Uterus (tissue), 4 donors: ENCODE data around the gene GNE. TPM values are rescaled to one million over a fixed set of nuclear protein-coding genes. Genes with fewer than 3 reads are reported as not detected.
A peak's percentile ranks its signal among the peaks of the same experiment; 100 is the strongest.

Experiments
- DNase-seq, 2 donors: peaks; one replicate each; pipeline ENCODE4 v3.0.0-alpha.2; 2019 to 2020
- H3K27ac ChIP-seq, 2 donors: fragments of 200-600 bp; sonication (generic); 1 replicate in 1 of 2; 2 replicates in 1 of 2; pipeline ENCODE4 v1.5.1; 2016 to 2018
- H3K27me3 ChIP-seq, 2 donors: fragments of 200-600 bp; sonication (generic); one replicate each; pipeline ENCODE4 v1.5.1; 2018 to 2019; ENCODE audit warnings: control low read depth in 1 of 2
- H3K36me3 ChIP-seq, 2 donors: fragments of 200-600 bp; sonication (generic); one replicate each; pipeline ENCODE4 v1.5.1; 2019; ENCODE audit warnings: control low read depth in 1 of 2
- H3K4me1 ChIP-seq, 2 donors: fragments of 200-600 bp; sonication (generic); one replicate each; pipeline ENCODE4 v1.5.1; 2018 to 2019; ENCODE audit warnings: control low read depth in 1 of 2
- H3K4me3 ChIP-seq, 2 donors: fragments of 200-600 bp; sonication (generic); 1 replicate in 1 of 2; 2 replicates in 1 of 2; pipeline ENCODE4 v1.5.1; 2018 to 2019; ENCODE audit warnings: mild to moderate bottlenecking in 1 of 2
- H3K9me3 ChIP-seq, 2 donors: fragments of 200-600 bp; sonication (generic); one replicate each; pipeline ENCODE4 v1.5.1; 2019; ENCODE audit warnings: control low read depth in 1 of 2
- CTCF ChIP-seq, 4 experiments: fragments of 200-600 bp in 2 of 4; fragments of 450-650 bp in 2 of 4; sonication (generic) in 2 of 4; IDR thresholded peaks; one replicate each; pipeline ENCODE4 v1.5.1; 2016 to 2019; ENCODE audit warnings: antibody characterized with exemption in 4 of 4, mild to moderate bottlenecking in 2 of 4, moderate library complexity in 1 of 4
- POLR2A ChIP-seq, 2 donors: fragments of 450-650 bp; IDR thresholded peaks; one replicate each; pipeline ENCODE4 v1.6.1; 2016; ENCODE audit warnings: antibody characterized with exemption in 2 of 2, mild to moderate bottlenecking in 1 of 2, moderate library complexity in 1 of 2
- intact Hi-C: fragments of 100-400 bp; cut with DNase I; formaldehyde crosslinking; loops from one replicate; pipeline ENCODE4 v1.15.1; 2023; ENCODE audit warnings: low total_unique reads
- total RNA-seq, 4 donors: library from RNA; depleted of rRNA in 3 of 4; stranded (reverse); fragments of >200 nt in 3 of 4; gene quantifications; one replicate each; pipeline versions ENCODE4 v1.1.0 to v1.2.4, GENCODE V29; 2014 to 2023
- donor health status: DM: yes; HTN: yes; CAD: no.

Gene GNE
- total RNA-seq, 4 donors from 2014 or later, result 10.3 to 42.2 (median 30.0) TPM

GRCh38 chr9:36170531-36170930, 87.7 kb downstream of the GNE start:
- no peaks in the 10 kb centered on the region for H3K27me3 ChIP-seq
- H3K4me1 ChIP-seq, result no peaks in the 10 kb centered on the region
- intact Hi-C loops, result no loop called here
- H3K36me3 ChIP-seq, result no peaks in the 10 kb centered on the region
- DNase-seq, result no peak
- H3K4me3 ChIP-seq, result no peak overlapping the region
- TF ChIP-seq POLR2A (IDR thresholded peaks at IDR 0.05), result no peak
- TF ChIP-seq CTCF (IDR thresholded peaks at IDR 0.05), result no peak
- H3K9me3 ChIP-seq, result no peaks in the 10 kb centered on the region
- H3K27ac ChIP-seq, result no peak overlapping the region

GRCh38 chr9:36169708-36170107, 88.5 kb downstream of the GNE start:
- no peak for DNase-seq
- Histone ChIP-seq H3K4me1 (peaks cover 0 to 6% of the 10 kb centered on the region in 2 donors), H3K9me3 (no peaks in the 10 kb centered on the region), H3K27me3 (no peaks in the 10 kb centered on the region), H3K4me3 (no peak overlapping the region), H3K27ac (no peak overlapping the region), H3K36me3 (no peaks in the 10 kb centered on the region)
- intact Hi-C loops, result loop anchor here (10.0 kb wide), 1 partner anchor 65 kb away; no protein-coding TSS in a partner anchor
- TF ChIP-seq CTCF (IDR thresholded peaks at IDR 0.05), result no peak
- TF ChIP-seq POLR2A (IDR thresholded peaks at IDR 0.05), result no peak

- Histone ChIP-seq H3K4me1 (peaks cover 0 to 6% of the 10 kb centered on the region in 2 donors), H3K36me3 (no peaks in the 10 kb centered on the region), H3K9me3 (no peaks in the 10 kb centered on the region), H3K27me3 (no peaks in the 10 kb centered on the region), H3K4me3 (no peak within 1 kb of the TSS), H3K27ac (no peak within 1 kb of the TSS)
- DNase-seq, result no peak
- TF ChIP-seq POLR2A (IDR thresholded peaks at IDR 0.05) (no peak), CTCF (IDR thresholded peaks at IDR 0.05) (no peak)
- intact Hi-C loops, result loop anchor here (10.0 kb wide), 1 partner anchor 64 kb away; no protein-coding TSS in a partner anchor
These were observed 89.1 kb downstream of the GNE start, which contains the start of gene CCIN for GRCh38 chr9:36169166-36169565. Gene CCIN (plus strand): TSS chr9:36169388. CDS start chr9:36169503, 115 bp downstream.

DNA sequence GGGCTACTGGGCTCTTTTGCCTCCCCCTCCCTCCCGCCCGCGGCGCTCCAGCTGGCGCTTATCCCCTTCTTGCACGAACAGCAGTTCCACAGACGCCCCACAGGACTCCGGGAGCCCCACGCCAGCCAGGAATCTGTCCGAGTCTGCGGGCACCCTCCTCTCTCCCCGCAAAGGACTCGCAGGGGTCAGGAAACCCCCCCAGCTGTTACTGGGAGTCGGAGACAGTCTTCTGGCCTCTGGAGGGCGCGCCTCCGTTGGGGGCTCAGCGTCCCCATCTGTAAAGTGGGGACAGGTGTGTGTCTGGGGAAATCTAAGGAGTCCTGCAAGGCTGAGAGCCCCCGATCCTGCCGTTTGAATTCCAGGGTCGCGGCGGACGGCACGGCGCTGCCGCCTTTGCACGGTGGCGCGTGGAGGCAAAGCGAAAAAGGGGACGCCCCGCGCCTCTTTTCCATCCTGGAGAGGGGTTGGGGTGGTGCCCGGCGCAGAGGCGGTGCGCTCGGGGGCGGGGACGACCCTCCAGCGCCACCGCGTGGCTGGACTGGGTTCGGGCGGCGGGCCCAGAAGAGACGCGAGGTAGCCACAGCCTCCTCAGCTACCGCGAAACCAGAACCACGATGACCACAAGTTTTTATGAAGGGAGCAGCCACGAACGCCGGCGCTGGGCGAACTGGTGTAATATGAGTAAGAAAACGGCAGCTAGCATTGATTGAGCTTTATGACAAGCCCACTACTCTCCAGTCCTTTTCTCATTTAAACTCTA, 91.9 kb downstream of the GNE start:
- Histone ChIP-seq H3K4me1 (peaks cover 0 to 15% of the 10 kb centered on the region in 2 donors), H3K27me3 (no peaks in the 10 kb centered on the region), H3K36me3 (no peaks in the 10 kb centered on the region), H3K4me3 (peak overlapping the region; percentile 44 to 49), H3K27ac (peak overlapping the region; percentile 86 to 96), H3K9me3 (no peaks in the 10 kb centered on the region)
- peak; percentile 84 to 96 (median 94) for TF ChIP-seq CTCF (IDR thresholded peaks at IDR 0.05)
- TF ChIP-seq POLR2A (IDR thresholded peaks at IDR 0.05), result peak; percentile 17 to 34
- DNase-seq, result peak; percentile 84 to 93
- intact Hi-C loops, result loop anchor here (10.0 kb wide), 1 partner anchor 62 kb away; no protein-coding TSS in a partner anchor

DNA sequence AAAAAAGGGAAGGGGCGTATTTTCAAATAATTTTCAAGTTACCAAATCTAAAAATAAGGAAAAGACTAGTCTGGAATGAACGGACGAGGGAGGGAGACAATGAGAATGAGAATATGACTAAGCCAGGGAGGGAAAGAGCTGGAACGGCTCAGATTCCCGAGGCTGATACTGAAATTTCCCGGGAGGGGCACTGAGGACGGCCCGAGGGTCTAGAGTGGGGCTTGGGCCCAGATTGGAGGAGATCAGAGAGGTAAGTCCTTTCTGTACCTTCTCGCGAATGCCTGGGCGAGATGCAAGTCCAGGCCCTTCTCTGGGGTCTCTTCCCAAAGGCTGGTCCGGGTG, 92.5 kb downstream of the GNE start:
- no peaks in the 10 kb centered on the region for H3K9me3 ChIP-seq
- TF ChIP-seq CTCF (IDR thresholded peaks at IDR 0.05) (no peak), POLR2A (IDR thresholded peaks at IDR 0.05) (no peak)
- no peaks in the 10 kb centered on the region for H3K36me3 ChIP-seq
- no peaks in the 10 kb centered on the region for H3K27me3 ChIP-seq
- peak overlapping the region; percentile 44 to 49 for H3K4me3 ChIP-seq
- peaks cover 0 to 15% of the 10 kb centered on the region in 2 donors for H3K4me1 ChIP-seq
- intact Hi-C loops, result loop anchor here (10.0 kb wide), 1 partner anchor 61 kb away; no protein-coding TSS in a partner anchor
- no peak for DNase-seq
- H3K27ac ChIP-seq, result peak overlapping the region; percentile 86 to 96
